Purkinje cell (primary cell): Measurements from ENCODE around the gene BRF1. TPM values are rescaled to one million over a fixed set of nuclear protein-coding genes. Genes with fewer than 3 reads are reported as not detected.

Experiments used
- polyA plus RNA-seq: library from polyadenylated mRNA; unstranded; fragments of >200 nt; fragmentation: Nextera tagmentation; gene quantifications from 2 replicates; pipeline ENCODE4 v1.2.1, GENCODE V29; 2014

Gene BRF1, protein sequence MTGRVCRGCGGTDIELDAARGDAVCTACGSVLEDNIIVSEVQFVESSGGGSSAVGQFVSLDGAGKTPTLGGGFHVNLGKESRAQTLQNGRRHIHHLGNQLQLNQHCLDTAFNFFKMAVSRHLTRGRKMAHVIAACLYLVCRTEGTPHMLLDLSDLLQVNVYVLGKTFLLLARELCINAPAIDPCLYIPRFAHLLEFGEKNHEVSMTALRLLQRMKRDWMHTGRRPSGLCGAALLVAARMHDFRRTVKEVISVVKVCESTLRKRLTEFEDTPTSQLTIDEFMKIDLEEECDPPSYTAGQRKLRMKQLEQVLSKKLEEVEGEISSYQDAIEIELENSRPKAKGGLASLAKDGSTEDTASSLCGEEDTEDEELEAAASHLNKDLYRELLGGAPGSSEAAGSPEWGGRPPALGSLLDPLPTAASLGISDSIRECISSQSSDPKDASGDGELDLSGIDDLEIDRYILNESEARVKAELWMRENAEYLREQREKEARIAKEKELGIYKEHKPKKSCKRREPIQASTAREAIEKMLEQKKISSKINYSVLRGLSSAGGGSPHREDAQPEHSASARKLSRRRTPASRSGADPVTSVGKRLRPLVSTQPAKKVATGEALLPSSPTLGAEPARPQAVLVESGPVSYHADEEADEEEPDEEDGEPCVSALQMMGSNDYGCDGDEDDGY
- 0.60 and 1.3 TPM in 2 replicates for polyA plus RNA-seq

DNA sequence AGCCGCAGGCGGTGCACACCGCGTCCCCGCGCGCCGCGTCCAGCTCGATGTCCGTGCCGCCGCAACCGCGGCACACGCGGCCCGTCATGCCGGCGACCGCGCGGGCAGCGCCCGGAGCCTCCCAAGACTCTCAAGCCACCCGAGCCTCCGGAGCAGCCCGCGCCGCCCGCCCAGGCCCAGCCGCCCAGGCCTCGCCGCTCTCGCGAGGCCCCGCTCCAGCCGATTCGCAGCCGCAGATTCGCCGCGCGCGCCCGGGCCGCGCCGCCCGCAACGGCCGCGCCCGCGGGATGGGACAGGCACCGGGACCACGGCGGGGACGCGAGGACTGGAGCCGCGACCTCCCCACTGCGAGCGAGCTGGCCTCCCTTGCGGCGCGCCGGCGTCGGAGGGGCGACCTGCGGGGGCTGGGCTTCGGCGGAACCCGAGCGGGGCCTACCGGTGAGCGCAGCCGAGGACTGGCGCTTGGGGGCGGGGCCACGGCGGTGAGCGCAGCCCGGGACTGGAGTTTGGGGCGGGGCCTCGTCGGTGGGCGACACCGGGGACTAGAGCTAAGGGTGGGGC lies at the start of gene BRF1:
TSS of gene BRF1 (minus strand) at position 460 of the 561 bp plus-strand sequence. CDS start at position 88, 372 bp downstream.

DNA sequence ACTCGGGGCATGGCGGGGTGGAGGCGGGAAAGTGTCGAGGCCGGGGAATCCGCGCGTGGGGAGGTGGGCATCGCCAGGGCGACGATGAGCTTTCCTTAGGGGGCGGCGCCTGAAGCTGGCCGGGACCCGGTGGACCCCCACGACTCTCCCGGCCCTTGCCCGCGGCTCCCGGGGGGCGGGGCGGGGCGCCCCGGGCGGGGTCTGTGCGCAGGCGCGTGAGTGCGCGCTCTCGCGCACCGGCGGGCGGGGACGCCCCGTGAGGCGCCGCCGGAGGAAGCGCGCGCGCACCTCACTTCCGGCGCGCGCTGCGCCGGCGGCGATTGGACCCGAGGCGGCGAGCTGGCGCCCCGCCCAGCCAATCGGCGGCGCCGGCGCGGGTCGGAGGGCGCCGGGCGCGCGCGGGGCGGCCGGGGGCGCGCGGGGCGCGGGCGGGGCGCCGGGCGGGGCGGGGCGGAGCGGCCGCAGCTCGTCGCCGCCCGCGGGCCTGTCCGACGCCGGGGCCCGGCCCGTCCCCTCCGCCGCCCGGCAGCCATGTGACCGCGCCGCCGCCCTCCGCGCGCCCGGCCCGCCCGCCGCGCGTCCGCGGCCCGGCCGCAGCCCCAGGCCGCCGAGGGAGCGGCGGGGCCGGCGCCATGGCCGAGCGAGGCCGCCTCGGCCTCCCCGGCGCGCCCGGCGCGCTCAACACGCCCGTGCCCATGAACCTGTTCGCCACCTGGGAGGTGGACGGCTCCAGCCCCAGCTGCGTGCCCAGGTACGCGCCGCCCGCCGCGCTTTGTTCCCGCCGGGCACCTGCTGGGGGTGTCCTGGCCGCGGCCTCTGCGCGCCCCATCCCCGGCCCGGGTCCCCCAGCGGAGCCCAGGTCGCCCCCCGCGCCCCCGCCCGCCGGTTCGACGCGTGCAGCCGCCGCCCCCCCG lies 13.7 kb upstream of the BRF1 start, which contains the start of gene PACS2:
TSS of gene PACS2 (plus strand) at position 462 of the 914 bp plus-strand sequence. CDS start at position 633, 171 bp downstream.

DNA sequence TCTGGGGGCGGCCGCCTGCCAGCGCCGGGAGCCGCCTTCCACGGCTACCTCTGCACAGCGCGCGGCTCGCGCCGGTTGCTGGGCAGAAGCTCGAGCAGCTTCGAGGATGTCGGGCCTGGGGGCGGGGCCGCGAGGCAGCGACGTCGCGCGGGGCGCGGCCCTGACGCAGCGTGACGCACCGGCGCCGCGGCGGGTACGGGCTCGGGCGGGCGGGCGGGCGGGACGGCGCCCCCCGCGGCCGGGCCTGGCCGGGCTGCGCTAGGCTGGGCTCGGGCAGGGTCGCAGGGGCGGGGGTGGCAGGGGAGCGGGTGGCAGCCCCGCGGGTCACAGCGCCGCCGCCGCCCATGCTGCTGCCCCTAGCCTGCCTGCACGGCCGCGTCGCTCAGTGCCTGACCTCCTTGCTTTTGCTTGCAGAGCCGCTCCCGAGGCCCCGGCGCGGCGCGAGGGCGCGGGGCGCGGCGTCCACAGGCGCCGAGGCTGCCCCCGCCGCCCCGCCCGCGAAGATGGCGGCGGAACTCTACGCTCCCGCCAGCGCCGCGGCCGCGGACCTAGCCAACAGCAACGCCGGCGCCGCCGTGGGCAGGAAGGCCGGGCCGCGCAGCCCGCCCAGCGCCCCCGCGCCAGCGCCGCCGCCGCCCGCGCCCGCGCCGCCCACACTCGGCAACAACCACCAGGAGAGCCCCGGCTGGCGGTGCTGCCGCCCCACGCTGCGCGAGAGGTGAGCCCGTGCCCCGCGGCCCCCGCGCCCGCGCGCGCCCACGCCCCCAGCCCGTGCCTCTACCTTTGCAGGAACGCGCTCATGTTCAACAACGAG lies 52.2 kb downstream of the BRF1 start, which contains the start of gene BTBD6:
TSS of gene BTBD6 (plus strand) at position 166 of the 814 bp plus-strand sequence. CDS start at position 345, 179 bp downstream.

DNA sequence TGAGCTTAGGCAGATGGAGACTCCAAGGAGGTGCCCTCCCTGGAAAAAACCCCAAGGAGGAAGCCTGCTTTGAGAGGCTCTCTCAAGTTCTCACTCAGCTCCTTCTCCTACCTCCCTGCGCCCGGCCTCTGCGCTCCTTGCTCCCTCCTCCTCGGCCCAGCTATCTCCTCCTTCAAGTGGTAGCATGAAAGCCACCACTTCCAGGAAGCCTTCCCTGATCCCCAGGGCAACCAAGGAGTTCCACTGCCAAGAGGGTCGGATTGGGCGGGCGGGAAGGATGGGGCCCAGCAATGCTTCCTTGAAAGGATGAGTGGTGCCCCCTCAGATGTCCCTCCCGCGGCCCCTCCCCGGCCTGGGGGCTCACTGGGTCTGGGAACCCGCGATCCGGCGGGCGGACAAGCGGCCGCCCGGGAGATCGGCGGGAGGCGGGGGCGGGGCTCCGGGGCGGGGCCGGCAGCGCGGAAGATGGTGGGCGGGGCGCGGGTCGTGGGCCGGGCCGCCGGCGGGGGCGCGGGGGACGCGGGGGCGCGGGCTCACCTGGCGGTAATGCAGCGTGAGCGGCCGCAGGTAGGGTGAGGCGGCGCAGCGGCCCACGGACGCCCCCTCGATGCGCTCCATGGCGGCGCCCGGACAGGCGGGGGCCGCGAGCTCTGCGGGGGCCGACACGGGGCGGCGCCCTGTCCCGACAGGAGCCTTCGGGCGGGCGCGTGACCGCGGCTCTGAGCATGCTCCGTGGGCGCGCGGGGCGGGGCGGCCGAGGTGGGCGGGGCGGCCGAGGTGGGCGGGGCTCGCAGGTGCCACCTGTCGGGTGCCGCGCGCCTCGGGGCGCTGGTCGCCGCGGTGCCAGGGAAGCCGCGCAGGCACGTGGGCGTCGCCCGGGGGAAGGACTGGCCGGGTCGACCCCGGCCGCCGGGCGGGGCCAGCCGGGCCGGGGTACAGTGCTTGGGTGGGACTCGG lies 119.9 kb downstream of the BRF1 start, which contains the start of gene NUDT14:
TSS of gene NUDT14 (minus strand) at position 721 of the 957 bp plus-strand sequence. CDS start at position 618, 103 bp downstream.

DNA sequence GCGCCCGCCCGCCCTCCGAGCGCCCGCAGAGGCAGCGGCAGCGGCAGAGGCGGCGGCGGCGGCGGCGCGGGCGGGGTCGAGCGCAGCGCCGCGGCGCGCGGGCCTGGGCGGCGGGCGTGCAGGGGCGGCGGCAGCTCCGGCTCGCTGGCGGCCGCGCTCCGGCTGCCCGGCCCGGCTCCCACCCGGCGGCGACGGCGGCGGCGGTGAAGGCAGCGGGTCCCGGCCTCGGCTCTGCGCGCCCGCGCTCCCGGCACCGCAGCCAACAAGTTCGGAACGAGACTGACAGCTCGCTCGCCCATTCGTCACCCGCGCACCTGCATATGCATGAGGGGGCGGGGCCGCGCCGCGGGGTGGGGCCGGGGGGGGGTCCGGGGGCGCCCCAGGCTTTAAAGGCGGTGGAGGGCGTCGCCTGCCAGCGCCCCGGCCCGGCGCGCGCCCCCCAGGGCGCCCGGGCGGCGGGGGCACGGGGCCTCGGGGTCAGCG lies 132.3 kb downstream of the BRF1 start, which contains the start of gene JAG2:
TSS of gene JAG2 (minus strand) at position 281 of the 483 bp plus-strand sequence. CDS start 356 bp downstream, outside the sequence.

Other genes with a start within 250 kb of the BRF1 start
- 0.20 and 0.22 TPM in 2 replicates for gene GPR132, start 235.6 kb downstream of the BRF1 start, polyA plus RNA-seq
- gene JAG2, start 132.2 kb downstream of the BRF1 start, polyA plus RNA-seq = 0.31 and 0.95 TPM in 2 replicates
- gene NUDT14, start 119.7 kb downstream of the BRF1 start, polyA plus RNA-seq = 2.7 and 10.0 TPM in 2 replicates
- gene BTBD6, start 52.5 kb downstream of the BRF1 start, polyA plus RNA-seq = 4.8 and 8.9 TPM in 2 replicates
- 0.98 and 2.0 TPM in 2 replicates for gene PACS2, start 13.7 kb upstream of the BRF1 start, polyA plus RNA-seq
- not detected in 2 replicates for gene TEX22, start 97.5 kb upstream of the BRF1 start, polyA plus RNA-seq
- 2.0 and 2.6 TPM in 2 replicates for gene MTA1, start 118.8 kb upstream of the BRF1 start, polyA plus RNA-seq
- 8.8 and 28.4 TPM in 2 replicates for gene CRIP2, start 173.8 kb upstream of the BRF1 start, polyA plus RNA-seq
- 2.9 TPM in 1 of 2 replicates, not detected in the other for gene CRIP1, start 185.9 kb upstream of the BRF1 start, polyA plus RNA-seq
- gene TEDC1, start 190.2 kb upstream of the BRF1 start, polyA plus RNA-seq = not detected in 2 replicates
- gene TMEM121, start 225.6 kb upstream of the BRF1 start, polyA plus RNA-seq = 0.27 and 0.38 TPM in 2 replicates